HG03103 (cell line): ENCODE data around the gene HAUS7.
A peak's percentile ranks its signal among the peaks of the same experiment; 100 is the strongest.

Experiments
- ATAC-seq: cut with Tn5 transposase; IDR thresholded peaks from one replicate; pipeline ENCODE4 v1.9.1; 2021; ENCODE audit warnings: low read depth; ENCODE audit not compliant: unreplicated experiment

HAUS7 gene

DNA sequence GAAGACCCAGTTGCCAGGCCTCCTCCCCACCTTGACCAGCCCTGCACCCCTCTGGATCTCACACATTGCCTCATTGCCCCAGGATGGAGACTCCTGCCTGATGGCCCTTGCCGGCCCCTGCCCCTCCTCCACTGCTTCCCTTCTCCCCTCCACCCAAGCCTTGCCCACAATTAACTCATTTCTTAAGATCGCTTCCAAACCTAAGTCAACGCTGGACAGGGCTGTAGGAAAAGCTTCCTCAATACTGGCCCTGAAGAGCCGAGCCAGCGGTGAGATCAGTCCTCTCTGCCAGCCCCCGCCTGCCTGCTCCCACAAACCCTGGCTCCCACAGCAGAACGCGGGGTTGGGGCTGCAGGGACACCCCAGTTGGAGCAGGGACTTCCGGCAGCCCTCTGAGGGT lies 7.5 kb upstream of the HAUS7 start:
- no peak for ATAC-seq

DNA sequence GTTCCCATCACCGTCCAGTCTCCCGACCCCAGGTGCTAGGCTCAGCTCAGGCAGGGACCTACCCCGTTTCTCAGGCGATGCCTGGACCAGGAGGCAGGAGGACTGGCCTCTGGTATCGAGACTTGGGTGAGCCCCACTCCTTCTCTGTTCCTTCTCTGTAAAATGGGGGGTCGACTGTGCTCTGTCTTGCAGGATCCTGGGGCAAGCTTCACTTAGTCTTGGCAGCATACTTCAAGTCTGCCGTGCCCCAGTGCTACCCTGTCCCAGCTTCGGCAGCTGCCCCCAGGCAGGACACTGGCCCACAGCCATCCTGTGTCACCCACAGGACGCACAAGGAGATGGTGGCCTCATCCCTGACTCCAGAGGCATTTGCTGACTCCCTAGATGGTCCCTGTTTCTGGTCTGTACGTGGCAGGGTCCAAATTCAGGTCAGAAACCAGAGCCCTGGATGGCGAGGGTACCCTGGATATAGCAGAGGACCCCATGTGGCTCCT lies 7.0 kb upstream of the HAUS7 start:
- ATAC-seq: no peak

DNA sequence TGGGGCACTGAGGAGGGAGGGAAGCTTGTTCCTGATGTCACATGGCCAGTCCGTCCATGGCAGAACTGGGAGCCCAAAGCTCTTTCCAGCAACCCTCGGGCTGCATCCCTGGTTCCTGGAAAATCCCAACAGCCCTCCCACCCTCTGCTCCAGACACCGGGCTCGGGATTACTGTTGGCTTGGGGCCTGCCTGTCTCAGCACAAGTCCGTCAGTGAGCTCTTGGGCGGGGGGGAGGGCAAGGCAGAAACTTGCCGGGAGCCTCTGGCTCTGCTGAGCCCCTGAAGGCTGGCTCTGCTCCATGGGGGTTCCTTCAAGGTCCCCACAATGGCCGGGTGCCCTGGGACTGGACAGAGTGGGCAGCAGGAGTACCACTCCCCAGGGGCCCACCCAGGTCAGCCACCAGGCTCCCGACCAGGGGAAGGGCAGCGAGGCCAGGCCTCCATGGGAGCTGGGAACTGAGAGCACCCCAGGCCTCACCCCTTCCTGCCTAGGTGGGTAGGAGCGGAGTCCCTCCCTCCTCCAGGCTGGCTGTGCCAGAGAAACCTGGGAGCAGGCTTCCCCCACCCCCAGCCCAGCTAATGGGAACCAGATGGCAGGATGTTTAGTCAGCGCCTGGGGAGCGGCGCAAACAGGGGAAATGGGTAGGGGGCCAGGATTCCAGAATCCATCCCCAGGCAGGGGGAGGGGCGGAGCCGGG lies 6.4 kb upstream of the HAUS7 start:
- no peak for ATAC-seq

DNA sequence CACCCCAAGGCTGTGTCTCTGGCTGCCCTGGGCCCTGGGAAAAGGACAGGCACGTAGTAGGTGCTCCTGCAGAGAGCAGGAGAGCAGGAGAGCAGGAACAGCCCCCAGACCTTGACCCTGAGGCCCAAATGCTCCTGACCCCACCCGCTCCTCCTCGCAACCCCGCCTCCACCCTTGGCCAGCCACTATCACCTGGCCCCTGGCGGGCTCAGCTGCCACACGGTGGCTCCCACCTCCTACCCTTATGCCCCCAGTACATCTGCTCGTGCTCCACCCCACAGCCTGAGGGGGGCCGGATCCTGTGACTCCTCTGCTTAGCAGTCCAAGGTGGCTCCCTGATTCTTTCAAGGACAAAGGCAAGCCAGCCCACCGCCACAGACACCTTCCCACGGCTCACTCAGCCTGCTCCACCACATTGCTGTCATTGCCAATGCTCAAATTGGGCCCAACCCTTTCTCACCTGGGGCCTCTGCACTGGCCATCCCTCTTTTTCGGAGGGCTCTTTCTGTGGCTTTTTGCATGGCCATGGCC lies 5.4 kb upstream of the HAUS7 start:
- no peak for ATAC-seq

DNA sequence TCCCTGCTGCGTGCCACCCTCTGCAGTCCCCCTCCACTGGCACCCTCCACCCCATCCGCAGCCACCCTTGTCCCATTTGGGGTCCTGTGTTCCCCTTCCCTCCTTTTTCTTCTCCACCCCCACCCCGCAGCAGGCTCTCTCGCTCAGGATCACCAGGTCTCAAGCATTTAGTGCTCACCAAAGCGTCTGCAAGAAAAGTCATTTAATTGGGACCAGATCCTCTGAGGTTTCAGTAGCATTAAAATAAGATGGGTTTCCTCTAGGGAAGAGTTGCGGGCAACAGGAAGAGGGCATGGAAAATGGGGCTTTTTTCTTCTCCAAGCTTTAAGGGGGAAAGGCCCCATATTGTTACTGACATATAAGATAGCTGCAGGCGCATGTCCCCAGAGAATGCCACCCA lies 4.9 kb upstream of the HAUS7 start:
- no peak for ATAC-seq

DNA sequence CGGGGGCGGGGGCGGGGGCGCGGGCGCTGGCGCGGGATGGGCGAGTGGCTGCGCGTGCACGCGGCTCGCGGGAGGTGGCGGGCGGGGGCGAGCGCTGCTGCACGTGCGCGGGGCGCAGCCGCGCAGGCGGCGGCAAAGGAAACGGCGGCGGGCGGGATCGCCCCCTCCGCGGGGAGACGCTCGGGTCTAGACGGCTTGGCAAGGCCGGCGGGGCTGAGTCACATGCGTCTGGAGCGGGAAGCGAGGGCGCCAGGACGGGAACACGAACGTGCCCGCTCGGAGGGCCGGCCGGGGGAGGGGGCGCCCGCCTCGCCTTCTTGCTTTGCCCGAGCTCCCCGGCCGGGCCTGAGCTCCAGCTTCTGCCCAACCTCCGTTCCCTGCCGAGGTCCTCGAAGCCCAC lies 4.3 kb upstream of the HAUS7 start:
- no peak for ATAC-seq

DNA sequence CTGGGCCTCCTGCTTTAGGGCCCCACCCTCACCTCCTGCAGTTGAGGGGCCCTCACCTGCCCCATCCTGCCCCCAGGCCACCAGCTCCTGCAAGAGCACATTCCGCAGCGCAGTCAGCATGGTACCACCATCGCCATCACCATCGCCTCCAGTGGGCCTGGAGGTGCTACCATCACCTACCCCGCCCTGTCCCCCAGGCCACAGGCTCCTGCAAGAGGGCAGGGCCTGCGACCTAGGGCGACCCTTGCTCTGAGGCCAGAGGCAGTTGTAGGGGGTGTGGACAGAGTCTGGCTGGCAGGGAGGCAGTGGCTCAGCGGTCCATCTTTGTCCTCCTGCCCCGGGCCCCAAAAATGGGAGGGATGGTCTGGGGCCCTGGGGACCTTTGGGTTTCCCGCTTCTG lies 3.9 kb upstream of the HAUS7 start:
- no peak for ATAC-seq

DNA sequence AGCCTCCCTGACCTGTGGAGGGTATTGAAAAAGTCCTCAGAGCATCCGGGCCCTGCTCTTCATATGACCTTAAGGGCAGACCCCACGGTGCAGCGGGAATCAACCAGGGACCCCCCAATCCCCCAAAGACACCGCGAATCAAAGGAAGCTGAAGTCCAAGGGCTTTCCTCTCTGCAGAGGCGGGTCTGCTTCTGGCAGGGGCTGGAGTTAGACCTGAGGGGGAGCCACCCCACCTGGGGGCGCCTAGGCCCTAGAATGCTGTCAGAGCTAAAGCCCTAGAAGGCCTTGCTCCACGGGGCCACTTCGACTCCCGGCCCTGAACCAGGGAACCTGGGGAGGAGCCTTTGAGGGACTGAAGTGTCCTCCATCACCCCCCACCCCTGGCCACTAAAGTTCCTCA lies 2.8 kb upstream of the HAUS7 start:
- no peak for ATAC-seq

DNA sequence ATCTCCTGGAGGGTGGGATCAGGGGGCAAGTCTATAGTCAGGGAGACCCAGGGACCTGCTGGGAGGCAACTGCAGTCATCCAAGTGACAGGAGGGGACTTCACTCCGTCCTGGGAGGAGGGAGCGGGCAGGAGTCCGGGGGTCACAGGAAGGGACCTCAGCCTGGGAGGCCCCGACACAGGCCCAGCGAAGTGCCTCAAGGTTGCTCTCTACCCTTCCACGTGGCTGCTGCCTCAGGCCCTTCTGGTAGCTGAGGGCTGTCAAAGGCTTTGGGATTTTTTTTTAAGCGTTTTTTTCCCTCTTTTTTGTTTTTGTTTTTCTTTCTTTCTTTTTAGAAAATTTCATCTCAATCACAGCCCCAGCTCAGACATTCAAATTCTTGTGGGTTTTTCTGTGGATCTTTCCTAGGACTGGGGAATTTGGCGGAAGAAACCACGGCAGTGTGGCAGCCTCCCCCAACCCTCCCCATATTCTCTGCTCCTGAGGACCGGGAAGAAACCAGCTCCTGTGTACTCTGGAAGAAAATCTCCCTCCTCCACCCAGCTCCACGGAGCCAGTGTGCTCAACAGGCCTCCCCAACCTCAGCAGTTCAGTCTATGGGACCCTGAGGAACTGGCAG lies 1.4 kb upstream of the HAUS7 start:
- ATAC-seq: no peak

DNA sequence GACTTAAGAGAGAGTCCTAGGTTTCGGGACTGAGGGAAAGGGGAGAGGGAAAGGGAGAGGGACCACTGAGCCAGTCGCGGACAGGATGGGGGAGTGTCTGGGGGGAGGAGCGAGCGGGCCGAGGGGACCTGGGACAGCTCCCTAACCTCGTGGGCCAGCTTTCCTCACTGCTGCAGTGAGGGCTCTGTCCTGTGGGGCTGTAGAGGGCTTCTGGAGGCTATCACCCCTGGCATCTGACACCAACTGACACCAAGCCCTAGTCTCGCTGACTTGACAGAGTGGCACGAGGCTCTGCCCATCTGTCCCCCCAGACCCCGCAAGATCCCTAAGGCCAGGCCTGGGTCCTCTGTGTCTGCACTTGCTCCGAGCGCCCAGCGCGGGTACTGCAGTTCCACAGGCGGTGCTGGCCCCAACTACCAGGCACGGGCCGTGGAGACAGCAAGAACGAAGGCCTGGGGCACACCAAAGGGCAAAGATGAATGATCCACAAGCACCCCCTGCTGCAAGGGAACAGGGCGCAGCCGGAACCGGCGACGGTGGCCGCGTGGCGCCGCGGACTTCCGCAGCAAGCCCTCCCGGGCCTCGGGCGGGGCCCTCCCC lies 465 bp downstream of the HAUS7 start:
- peak; percentile 29 for ATAC-seq

DNA sequence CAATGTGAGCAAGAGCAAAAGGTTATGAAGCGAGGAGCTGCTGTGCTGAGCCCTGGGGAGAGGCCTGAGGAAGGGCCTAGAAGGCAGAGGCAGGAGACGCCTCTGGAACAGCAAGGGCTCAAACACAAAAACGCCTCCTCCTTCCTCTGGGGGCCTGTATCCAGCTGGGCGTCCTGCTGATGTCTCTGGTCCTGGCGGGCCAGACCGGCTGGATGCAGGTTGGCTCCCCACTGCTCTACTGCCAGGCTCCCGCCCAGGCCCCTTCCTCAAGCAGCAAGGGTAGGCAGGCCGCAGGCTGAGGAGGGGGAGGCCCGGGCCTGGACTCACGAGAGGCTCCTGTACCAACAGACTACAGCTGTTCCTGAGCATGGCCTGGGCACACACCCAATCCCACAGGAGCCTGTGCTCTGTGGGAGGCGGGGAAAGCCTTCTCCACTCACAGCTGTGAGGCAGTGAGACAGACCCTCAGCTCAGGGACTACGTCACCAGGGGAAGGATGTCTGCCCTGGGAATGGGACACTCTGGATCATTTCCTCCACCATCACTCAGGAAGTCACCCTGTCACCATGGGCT lies 2.3 kb downstream of the HAUS7 start:
- no peak for ATAC-seq

DNA sequence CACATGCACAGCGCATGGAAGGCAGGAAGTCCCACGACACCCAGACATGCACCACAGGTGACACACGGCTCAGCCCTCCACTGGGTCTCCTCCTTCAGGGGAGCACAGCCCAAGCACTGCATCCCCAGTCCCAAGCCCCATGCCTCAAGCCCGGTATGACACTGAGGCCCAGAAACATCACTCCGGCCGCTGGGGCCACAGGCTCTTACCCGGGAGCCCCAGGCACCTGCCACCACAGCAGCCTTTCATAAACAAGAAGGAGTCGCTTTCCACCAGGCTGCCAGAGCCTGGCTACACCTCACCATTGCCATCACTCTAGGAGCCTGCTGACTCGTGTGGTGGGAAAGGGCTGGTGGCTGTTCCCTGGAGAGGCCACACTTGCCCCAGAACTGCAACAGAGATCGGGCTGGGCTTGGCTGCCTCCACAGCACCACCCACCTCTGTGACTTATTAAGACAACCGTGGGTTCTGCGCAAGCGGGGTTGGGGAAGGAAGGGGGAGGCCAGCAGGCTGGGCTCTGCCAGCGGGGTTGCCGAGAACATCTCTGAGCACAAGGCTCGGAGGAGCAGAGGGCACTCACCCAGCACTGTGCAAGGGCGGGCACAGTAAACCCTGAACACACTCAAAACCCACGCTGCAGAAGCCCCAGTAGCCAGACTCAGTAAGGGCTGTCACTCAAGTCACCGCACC lies 4.5 kb downstream of the HAUS7 start:
- ATAC-seq: no peak

DNA sequence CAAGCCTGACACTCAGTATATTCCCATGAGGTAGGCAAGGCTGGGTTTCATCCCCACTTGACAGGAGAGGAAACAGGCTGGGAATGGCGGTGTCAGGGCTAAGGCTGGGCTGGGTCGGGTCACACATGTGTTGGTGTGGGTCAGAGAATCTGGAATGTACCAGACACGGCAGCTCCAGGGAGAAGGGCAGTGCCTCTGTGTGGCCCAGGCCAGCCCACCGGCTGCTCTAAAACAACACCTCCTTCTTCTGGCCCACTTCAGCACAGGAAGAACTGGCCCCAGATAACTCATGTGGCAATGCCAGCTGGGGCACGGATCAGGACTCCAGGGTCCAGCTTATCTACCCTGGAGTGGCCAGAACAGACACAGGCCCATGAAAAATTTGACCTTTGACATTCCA lies 6.3 kb downstream of the HAUS7 start:
- no peak for ATAC-seq

DNA sequence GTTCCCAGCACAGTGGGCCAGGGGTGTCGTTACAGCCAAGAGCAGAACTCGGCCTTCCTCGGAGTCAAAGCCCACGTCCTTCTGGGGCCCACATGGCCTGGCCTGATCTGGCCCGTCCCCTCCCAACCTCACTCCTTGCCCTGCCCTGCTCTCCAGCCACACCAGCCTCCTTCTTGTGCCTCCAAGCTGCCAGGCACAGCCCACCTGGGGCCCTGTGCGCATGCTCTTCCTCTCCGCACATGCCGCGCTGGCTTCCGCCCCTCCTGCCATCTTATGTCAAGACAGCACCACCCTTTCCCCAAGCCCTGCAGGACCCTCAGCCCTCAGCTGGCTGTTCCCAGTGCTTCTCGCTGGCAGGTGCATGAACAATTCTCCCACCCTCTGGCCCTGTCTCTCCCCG lies 6.8 kb downstream of the HAUS7 start:
- no peak for ATAC-seq

DNA sequence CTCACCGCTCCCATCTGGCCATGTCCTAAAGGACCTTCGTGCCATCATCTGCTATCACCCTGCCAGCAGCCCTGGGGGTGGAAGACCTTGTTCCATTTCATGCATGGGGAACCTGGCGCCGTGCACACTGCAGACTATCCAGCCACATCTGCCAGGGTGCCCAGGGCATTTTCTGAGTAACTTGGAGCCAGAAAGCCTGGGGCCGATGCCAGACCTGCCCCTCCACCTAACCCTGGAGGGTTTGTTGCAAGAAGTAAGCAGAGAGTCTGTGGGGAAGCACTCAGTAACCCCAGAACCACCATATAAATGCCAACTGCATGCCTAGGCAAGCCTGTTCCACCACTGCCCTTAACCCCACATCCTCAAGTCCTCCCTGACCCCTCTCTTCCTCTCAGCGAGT lies 7.3 kb downstream of the HAUS7 start:
- ATAC-seq: no peak

DNA sequence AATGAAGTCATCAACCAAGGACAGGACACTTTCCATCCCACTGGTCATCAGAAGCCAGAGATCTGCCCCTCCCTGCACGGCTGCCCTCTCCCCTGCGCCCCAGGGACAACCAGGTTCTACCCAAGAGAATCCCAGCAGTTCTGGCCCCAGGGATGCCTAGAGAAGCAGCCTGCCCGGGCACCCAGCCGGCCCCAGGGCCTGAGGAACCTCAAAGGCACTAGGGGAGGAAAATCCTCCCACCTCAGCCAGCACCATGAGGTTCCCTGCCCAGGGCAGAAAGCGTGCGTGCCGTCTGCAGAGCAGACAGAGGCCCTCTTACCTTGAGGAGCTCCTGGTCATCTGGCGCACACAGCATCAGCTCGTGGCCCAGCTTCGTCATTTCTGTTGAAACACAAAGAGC lies 8.1 kb downstream of the HAUS7 start:
- ATAC-seq: no peak

DNA sequence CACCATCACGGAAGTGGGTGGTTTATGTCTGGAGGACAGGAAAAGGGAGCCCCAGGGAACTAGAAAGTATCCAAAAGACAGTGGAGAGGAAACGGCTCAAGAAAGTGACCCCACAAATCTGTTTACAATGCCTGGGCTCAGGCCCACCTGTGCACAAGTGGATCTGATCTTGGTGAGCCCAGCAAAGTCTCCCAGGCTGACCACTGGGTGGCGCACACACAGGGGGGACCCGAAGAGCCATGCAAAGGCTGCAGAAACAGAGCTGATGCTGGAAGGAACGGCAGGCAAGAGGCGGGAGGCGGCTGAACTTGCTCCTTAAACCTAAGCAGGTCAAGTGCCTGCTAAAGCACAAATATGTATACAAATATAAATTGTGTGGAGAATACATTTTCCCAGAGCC lies 9.6 kb downstream of the HAUS7 start:
- ATAC-seq: no peak

DNA sequence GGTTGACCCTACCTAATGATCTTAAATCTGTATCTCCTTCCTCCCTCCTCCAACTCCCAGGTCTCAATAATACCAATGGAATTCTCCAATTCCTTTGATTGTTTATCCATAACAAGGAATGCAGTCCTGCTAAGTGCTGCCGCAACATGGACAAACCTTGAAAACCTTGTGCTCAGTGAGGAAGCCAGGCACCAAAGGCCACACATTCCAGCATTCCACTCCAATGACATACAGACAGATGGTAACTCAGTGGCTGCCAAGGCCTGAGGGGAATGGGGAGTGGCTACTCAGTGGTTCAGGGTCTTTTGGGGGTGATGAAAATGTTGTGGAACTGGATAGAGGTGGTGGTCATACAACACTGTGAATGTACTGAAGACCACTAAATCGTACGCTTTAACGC lies 10.4 kb downstream of the HAUS7 start:
- ATAC-seq: no peak

DNA sequence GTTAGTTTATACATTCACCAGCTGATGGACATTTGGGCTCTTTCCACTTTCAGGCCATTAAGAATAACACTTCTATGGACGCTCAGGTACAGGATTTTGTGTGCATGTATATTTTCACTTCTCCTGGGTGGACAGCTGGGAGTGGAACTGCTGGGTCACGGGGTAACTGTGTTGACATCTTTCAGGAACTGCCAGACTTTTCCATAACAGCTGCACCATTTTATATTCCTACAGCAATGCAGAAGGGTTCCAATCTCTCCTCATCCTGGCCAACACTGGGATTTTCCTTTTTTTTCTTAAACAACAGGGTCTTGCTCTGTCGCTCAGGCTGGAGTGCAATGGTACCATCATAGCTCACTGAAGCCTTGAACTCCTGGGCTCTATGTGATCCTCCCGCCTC lies 11.9 kb downstream of the HAUS7 start:
- no peak for ATAC-seq

DNA sequence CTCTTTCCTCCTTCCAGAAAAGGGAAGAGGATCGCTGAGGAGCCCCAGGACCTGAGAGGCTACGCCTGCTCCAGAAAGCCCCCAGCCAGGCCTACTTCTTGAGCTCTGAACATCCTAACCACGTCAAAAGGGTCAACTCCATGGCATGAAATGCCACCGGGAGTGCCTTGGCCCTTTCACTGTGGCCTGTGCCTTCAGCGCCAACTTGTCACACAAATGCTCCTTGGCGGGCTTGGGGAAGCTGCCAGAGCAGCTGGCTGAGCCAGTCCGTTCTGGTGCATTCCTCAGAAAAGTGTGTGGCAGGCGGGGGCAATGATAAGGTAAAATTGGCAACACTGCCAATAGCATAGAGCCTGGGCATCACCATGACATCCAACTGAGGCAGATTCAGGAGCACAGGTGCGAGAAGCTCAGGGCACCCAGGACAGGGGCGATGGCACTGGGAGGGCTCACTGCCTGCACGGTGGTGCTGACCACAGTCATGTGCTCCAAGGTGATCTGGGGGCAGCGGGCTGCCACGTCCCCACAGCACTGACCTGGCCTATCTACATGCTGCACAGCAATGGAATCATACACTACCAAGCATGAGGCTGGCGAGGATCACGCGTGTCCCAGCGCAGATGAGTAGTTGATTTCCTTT lies 12.4 kb downstream of the HAUS7 start:
- ATAC-seq: no peak
